ENCODE measurements around the gene FANCB. TPM values are rescaled to one million over a fixed set of nuclear protein-coding genes. Genes with fewer than 3 reads are reported as not detected.

FANCB gene
- total RNA-seq, 4 donors from 2014 or later, result 0.68 to 1.9 (median 1.6) TPM; not detected in 1

DNA sequence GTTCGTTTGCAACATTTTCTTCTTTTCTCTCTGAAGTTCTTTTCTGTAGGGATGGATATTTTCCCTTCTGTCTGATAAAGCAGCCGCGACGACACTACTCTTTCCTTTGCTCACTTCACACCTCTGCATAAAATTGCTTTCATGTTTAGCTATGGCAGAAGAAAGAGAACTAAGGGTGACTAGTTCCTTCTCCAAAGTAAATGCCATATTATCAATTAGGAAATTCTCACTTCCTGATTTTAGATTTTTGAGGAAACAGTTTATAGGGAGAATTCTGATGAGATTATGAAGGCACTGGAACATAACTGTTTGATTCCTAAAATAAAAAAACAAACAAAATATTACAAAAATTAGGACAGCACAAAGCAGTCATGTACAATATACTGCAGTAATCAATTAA, 29.2 kb downstream of the FANCB start:
- in situ Hi-C loops (cut with MboI; ENCODE audit: low pct_ligation_motif_present in 1 of 4, low pct_unique_long_range_greater_than_20kb in 1 of 4, low sequenced_read_pairs in 3 of 4) (no loop called here), intact Hi-C loops (cut with DNase I; ENCODE audit: low total_unique reads) (no loop called here)
- no peaks in the 10 kb centered on the region for H3K27me3 ChIP-seq
- WGBS, 2 donors (ENCODE audit: low coverage in 1 of 2), result 68 to 100% methylated on average over 1 to 4 of the region's 4 CpGs
- H3K9me3 ChIP-seq, result no peaks in the 10 kb centered on the region
- H3K4me1 ChIP-seq, result no peaks in the 10 kb centered on the region
- no peaks in the 10 kb centered on the region for H3K36me3 ChIP-seq
- H3K4me3 ChIP-seq, result no peak overlapping the region
- DNase-seq, result no peak
- no peak overlapping the region for H3K27ac ChIP-seq
- TF ChIP-seq EP300 (IDR thresholded peaks at IDR 0.05; ENCODE audit: low read depth) (no peak), POLR2AphosphoS5 (IDR thresholded peaks at IDR 0.05) (no peak), POLR2A (IDR thresholded peaks at IDR 0.05) (no peak)
- TF ChIP-seq, protein P1, sequence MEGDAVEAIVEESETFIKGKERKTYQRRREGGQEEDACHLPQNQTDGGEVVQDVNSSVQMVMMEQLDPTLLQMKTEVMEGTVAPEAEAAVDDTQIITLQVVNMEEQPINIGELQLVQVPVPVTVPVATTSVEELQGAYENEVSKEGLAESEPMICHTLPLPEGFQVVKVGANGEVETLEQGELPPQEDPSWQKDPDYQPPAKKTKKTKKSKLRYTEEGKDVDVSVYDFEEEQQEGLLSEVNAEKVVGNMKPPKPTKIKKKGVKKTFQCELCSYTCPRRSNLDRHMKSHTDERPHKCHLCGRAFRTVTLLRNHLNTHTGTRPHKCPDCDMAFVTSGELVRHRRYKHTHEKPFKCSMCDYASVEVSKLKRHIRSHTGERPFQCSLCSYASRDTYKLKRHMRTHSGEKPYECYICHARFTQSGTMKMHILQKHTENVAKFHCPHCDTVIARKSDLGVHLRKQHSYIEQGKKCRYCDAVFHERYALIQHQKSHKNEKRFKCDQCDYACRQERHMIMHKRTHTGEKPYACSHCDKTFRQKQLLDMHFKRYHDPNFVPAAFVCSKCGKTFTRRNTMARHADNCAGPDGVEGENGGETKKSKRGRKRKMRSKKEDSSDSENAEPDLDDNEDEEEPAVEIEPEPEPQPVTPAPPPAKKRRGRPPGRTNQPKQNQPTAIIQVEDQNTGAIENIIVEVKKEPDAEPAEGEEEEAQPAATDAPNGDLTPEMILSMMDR (IDR thresholded peaks at IDR 0.05), result no peak

DNA sequence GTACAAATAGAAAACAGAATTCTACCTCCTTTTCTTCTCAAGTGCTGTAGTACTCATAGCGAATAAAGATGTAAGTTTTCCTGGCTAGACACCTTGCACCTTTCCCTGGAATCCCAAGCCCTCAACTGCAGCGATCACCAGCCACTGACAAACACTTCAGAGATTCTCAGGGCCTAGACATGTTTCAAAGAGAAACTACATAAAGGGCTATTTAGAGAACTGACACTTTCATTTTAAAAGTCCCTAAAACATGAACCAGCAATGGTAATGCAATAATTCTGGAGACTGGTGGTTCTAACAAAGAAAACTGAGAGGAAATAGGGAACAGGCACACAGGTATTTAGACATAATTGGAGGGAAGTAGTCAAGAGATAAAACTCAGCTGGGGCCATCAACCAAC, 35.7 kb downstream of the FANCB start:
- WGBS, 2 donors (ENCODE audit: low coverage in 1 of 2), result 85% methylated on average over 2 of the region's 2 CpGs; no CpG with 5 or more reads in 1 of the 2 donors
- no peak overlapping the region for H3K27ac ChIP-seq
- DNase-seq, result no peak
- no peak overlapping the region for H3K4me3 ChIP-seq
- no peaks in the 10 kb centered on the region for H3K36me3 ChIP-seq
- no peaks in the 10 kb centered on the region for H3K27me3 ChIP-seq
- H3K9me3 ChIP-seq, result no peaks in the 10 kb centered on the region
- in situ Hi-C loops (cut with MboI; ENCODE audit: low pct_ligation_motif_present in 1 of 4, low pct_unique_long_range_greater_than_20kb in 1 of 4, low sequenced_read_pairs in 3 of 4) (no loop called here), intact Hi-C loops (cut with DNase I; ENCODE audit: low total_unique reads) (no loop called here)
- no peaks in the 10 kb centered on the region for H3K4me1 ChIP-seq
- TF ChIP-seq, protein P1 (IDR thresholded peaks at IDR 0.05), result no peak
- no peak for TF ChIP-seq POLR2A (IDR thresholded peaks at IDR 0.05)
- TF ChIP-seq POLR2AphosphoS5 (IDR thresholded peaks at IDR 0.05), result no peak
- TF ChIP-seq EP300 (IDR thresholded peaks at IDR 0.05; ENCODE audit: low read depth), result no peak

DNA sequence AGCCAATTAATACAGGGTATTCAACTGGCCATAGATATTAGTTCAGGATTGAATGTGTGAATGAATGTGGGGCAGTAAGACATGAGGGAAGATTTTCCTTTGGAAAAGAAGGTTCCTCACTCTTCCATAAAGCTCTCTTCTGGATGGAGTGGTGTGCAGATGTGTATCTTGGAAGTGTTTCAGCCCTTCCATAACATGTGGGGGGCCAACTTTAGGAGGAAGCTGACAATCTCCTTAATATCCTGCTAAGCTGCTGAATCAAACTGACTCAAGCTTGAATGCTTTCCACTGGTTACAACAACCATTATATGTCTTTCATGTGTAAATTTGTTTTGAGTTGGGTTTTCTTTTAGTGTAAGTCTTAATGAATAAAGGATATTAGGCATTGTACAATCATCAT, 40.3 kb downstream of the FANCB start:
- intact Hi-C loops (cut with DNase I; ENCODE audit: low total_unique reads) (no loop called here), in situ Hi-C loops (cut with MboI; ENCODE audit: low pct_ligation_motif_present in 1 of 4, low pct_unique_long_range_greater_than_20kb in 1 of 4, low sequenced_read_pairs in 3 of 4) (no loop called here)
- H3K27me3 ChIP-seq, result no peaks in the 10 kb centered on the region
- H3K9me3 ChIP-seq, result no peaks in the 10 kb centered on the region
- H3K36me3 ChIP-seq, result no peaks in the 10 kb centered on the region
- DNase-seq, result no peak
- H3K4me3 ChIP-seq, result no peak overlapping the region
- H3K4me1 ChIP-seq, result no peaks in the 10 kb centered on the region
- TF ChIP-seq POLR2A (IDR thresholded peaks at IDR 0.05) (no peak), EP300 (IDR thresholded peaks at IDR 0.05; ENCODE audit: low read depth) (no peak), POLR2AphosphoS5 (IDR thresholded peaks at IDR 0.05) (no peak)
- TF ChIP-seq, protein P1 (IDR thresholded peaks at IDR 0.05), result no peak
- no peak overlapping the region for H3K27ac ChIP-seq

DNA sequence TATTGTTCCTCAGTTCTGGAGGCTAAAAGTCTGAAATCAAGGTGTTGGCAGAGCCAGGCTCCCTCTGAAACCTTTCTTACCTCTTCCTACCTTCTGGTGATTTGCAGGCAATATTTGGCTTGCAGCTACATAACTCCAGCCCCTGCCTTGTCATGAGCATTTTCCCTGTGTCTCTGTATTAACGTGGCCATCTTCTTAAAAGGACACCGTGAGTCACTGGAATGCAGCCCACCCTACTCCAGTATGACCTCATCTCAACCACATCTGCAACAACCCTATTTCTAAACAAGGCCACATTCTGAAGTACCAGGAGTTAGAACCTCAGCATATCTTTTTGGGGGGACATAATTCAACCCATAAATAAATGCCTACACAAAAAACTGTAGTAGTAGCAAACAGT, 40.7 kb downstream of the FANCB start:
- no peak overlapping the region for H3K4me3 ChIP-seq
- in situ Hi-C loops (cut with MboI; ENCODE audit: low pct_ligation_motif_present in 1 of 4, low pct_unique_long_range_greater_than_20kb in 1 of 4, low sequenced_read_pairs in 3 of 4), result no loop called here
- H3K9me3 ChIP-seq, result no peaks in the 10 kb centered on the region
- H3K36me3 ChIP-seq, result no peaks in the 10 kb centered on the region
- no peak overlapping the region for H3K27ac ChIP-seq
- H3K27me3 ChIP-seq, result no peaks in the 10 kb centered on the region
- TF ChIP-seq, protein P1 (IDR thresholded peaks at IDR 0.05), result no peak
- TF ChIP-seq POLR2AphosphoS5 (IDR thresholded peaks at IDR 0.05) (no peak), EP300 (IDR thresholded peaks at IDR 0.05; ENCODE audit: low read depth) (no peak), POLR2A (IDR thresholded peaks at IDR 0.05) (no peak)
- DNase-seq, result no peak
- H3K4me1 ChIP-seq, result no peaks in the 10 kb centered on the region
- intact Hi-C loops (cut with DNase I; ENCODE audit: low total_unique reads), result no loop called here
- 58% methylated on average over 2 of the region's 2 CpGs; no CpG with 5 or more reads in 1 of the 2 donors for WGBS, 2 donors (ENCODE audit: low coverage in 1 of 2)
